Right lobe of liver (tissue), 6 donors: ENCODE results near the gene ADPRHL1. TPM values are rescaled to one million over a fixed set of nuclear protein-coding genes. Genes with fewer than 3 reads are reported as not detected.

Source experiments
- ATAC-seq, 4 donors: fragments of 200-7000 bp; cut with Tn5 transposase; one replicate each; pipeline ENCODE4 v1.9.1; 2020; ENCODE audit warnings: mild to moderate bottlenecking in 4 of 4, moderate library complexity in 4 of 4
- DNase-seq, 3 donors: peaks; one replicate each; pipeline ENCODE4 v3.0.0-alpha.2; 2020
- H3K27ac ChIP-seq, 3 donors: fragments of 200-600 bp; one replicate each; pipeline ENCODE4 v1.8.0; 2022
- H3K27me3 ChIP-seq, 2 donors: fragments of 200-600 bp; one replicate each; pipeline ENCODE4 v1.8.0; 2022
- H3K36me3 ChIP-seq, 4 donors: fragments of 200-600 bp; sonication (generic) in 1 of 4; one replicate each; pipeline versions ENCODE4 v1.5.1 to v1.8.0; 2017 to 2022; ENCODE audit warnings: control low read depth in 1 of 4
- H3K4me1 ChIP-seq, 4 donors: fragments of 200-600 bp; sonication (generic) in 1 of 4; one replicate each; pipeline versions ENCODE4 v1.5.1 to v1.8.0; 2017 to 2022; ENCODE audit warnings: control low read depth in 1 of 4
- H3K4me3 ChIP-seq, 3 donors: fragments of 200-600 bp; one replicate each; pipeline ENCODE4 v1.8.0; 2022
- H3K9me3 ChIP-seq, 4 donors: fragments of 200-600 bp; sonication (generic) in 1 of 4; one replicate each; pipeline versions ENCODE4 v1.5.1 to v1.8.0; 2017 to 2022; ENCODE audit warnings: control low read depth in 1 of 4
- POLR2A ChIP-seq: fragments of 450-650 bp; IDR thresholded peaks from one replicate; pipeline ENCODE4 v1.6.1; 2017; ENCODE audit warnings: antibody characterized with exemption, mild to moderate bottlenecking
- WGBS: methylation state at CpG from one replicate; pipeline ENCODE4 v1.1.6; 2018; ENCODE audit warnings: low coverage, low lambda C conversion rate; ENCODE audit not compliant: insufficient coverage; ENCODE audit errors: missing lambda C conversion rate; 5-methylcytosine and 5-hydroxymethylcytosine counted together
- intact Hi-C, 2 donors: fragments of 100-400 bp; cut with DNase I; formaldehyde crosslinking; loops; one replicate each; pipeline versions ENCODE4 v1.11.2 to v1.14.1; 2022
- total RNA-seq, 6 experiments: library from RNA; depleted of rRNA in 2 of 6; stranded (reverse); fragments of >200 nt in 2 of 6; fragmentation: NEBNext Ultra II Directional in 3 of 6; extraction: Animal tissue kit (Norgen Biotek cat#: 25700) in 3 of 6; gene quantifications; one replicate each; pipeline versions ENCODE4 v1.1.0 to v1.2.4, GENCODE V29; 2016 to 2023
- TF ChIP-seq, protein P1 (sequence below), 4 donors: fragments of 200-600 bp in 3 of 4; fragments of 450-650 bp in 1 of 4; IDR thresholded peaks; one replicate each; pipeline versions ENCODE4 v1.5.1 to v1.8.0; 2016 to 2022; ENCODE audit warnings: antibody characterized with exemption in 4 of 4, mild to moderate bottlenecking in 2 of 4
- donor health status: DM: no; HTN: yes; CAD: no.
- donor health status: DM: no; HTN: no; CAD: no.
- donor health status: DM: no; HTN: no; CAD: no.
- donor health status: DM: no; HTN: yes; CAD: no.
- donor health status: DM: no; HTN: yes; CAD: no.

Gene ADPRHL1
- total RNA-seq, 6 experiments from 2014 or later = 0.37 to 1.7 (median 1.1) TPM

DNA sequence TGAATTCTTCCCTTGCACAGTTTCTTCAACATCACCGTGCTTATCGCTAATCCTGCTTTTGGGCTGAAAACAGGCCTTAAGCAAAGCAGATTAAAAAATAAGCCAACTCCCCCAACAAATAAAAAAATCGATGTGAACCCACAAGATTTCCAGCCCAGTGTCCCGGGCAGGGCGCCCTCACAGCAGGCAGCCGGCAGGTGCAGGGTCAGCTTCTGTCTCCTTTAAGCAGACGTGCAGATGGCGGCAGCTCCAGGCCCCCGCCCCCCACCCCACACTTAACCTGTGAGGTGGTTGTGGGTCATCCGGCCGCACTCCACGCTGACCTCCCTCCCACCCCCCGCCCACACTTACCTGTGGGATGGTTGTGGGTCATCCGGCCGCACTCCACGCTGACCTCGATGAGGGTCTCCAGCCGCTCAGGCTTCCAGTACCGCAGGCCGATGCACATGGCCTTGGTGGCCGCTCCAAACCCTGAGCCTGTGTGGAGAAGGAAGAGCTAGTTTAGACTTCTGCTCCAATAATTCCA, 19.8 kb downstream of the ADPRHL1 start:
- no peaks in the 10 kb centered on the region for H3K9me3 ChIP-seq
- DNase-seq (no peak), ATAC-seq (no peak)
- no peaks in the 10 kb centered on the region for H3K36me3 ChIP-seq
- intact Hi-C loops = no loop called here
- no peak for TF ChIP-seq POLR2A
- TF ChIP-seq, protein P1, sequence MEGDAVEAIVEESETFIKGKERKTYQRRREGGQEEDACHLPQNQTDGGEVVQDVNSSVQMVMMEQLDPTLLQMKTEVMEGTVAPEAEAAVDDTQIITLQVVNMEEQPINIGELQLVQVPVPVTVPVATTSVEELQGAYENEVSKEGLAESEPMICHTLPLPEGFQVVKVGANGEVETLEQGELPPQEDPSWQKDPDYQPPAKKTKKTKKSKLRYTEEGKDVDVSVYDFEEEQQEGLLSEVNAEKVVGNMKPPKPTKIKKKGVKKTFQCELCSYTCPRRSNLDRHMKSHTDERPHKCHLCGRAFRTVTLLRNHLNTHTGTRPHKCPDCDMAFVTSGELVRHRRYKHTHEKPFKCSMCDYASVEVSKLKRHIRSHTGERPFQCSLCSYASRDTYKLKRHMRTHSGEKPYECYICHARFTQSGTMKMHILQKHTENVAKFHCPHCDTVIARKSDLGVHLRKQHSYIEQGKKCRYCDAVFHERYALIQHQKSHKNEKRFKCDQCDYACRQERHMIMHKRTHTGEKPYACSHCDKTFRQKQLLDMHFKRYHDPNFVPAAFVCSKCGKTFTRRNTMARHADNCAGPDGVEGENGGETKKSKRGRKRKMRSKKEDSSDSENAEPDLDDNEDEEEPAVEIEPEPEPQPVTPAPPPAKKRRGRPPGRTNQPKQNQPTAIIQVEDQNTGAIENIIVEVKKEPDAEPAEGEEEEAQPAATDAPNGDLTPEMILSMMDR (IDR thresholded peaks at IDR 0.05) = no peak
- WGBS = 95% methylated on average over 11 of the region's 21 CpGs
- H3K27ac ChIP-seq = no peak overlapping the region
- no peaks in the 10 kb centered on the region for H3K4me1 ChIP-seq
- H3K27me3 ChIP-seq = no peaks in the 10 kb centered on the region
- no peak overlapping the region for H3K4me3 ChIP-seq

DNA sequence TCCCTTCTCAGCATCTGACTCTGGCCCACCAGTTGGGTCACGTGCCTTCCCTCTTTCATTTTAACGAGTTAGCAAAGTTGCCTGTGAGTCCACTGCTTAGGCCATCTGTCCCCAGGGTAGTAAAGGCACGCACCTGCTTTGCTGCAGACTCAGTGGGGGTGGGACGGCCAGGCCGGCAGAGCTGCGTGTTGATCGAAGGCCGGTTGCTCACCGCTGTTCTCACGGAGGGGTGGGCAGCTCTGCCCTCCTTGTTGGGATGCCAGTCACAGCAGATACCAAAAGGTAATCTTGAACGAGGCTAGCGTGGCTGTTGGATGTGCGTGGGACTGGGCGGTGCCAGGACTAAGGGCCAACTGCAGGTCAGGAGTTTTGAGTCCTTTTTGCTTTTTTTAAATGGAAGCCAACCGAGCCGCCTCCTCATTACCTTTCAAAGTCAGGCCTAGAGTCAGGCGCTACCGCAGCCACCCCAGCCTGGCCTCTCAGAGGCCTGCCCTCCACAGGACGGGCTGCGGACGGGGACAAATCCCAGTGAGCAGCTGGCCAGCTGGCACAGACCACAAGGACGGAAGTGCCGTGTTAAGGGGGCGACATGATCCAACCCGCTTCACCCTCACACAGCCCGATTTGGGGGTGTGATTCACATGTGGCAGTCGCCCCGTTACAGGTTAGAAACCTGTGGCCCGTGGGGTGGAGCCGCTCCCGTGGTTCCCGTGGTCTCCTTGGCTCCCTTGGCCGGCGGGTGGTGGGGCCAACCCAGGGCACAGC, 20.6 kb downstream of the ADPRHL1 start:
- DNase-seq (no peak), ATAC-seq (no peak)
- no peak overlapping the region for H3K27ac ChIP-seq
- 90% methylated on average over 20 of the region's 34 CpGs for WGBS
- H3K27me3 ChIP-seq = no peaks in the 10 kb centered on the region
- no peak overlapping the region for H3K4me3 ChIP-seq
- TF ChIP-seq, protein P1 (IDR thresholded peaks at IDR 0.05) = no peak
- no peak for TF ChIP-seq POLR2A
- H3K9me3 ChIP-seq = no peaks in the 10 kb centered on the region
- intact Hi-C loops = no loop called here
- H3K4me1 ChIP-seq = no peaks in the 10 kb centered on the region
- no peaks in the 10 kb centered on the region for H3K36me3 ChIP-seq

DNA sequence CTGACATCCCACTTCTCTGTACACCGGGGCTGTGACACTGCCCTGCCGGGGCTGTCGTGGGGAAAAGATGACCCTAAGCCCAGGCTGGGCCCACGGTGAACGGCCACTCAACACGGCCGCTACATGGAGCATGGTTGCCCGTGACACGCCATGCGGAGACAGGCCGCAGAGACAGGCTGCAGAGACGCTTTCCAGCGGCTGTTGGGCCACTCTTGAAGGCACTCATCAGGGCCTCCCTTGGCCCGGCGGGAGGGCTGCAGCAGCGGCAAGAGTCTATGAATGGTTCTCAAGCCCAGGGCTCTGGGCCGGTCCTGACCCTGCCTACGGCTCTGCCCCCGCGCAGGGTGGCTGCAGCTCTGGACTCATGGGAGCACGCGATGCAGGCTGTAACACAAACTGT, 22.1 kb downstream of the ADPRHL1 start:
- TF ChIP-seq POLR2A = no peak
- TF ChIP-seq, protein P1 (IDR thresholded peaks at IDR 0.05) = no peak
- intact Hi-C loops = no loop called here
- no peak for DNase-seq
- no peak for ATAC-seq
- no peaks in the 10 kb centered on the region for H3K9me3 ChIP-seq
- no CpG with 5 or more reads among the region's 22 CpGs for WGBS
- H3K27me3 ChIP-seq = no peaks in the 10 kb centered on the region
- no peaks in the 10 kb centered on the region for H3K36me3 ChIP-seq
- H3K4me3 ChIP-seq = no peak overlapping the region
- no peaks in the 10 kb centered on the region for H3K4me1 ChIP-seq
- H3K27ac ChIP-seq = no peak overlapping the region

DNA sequence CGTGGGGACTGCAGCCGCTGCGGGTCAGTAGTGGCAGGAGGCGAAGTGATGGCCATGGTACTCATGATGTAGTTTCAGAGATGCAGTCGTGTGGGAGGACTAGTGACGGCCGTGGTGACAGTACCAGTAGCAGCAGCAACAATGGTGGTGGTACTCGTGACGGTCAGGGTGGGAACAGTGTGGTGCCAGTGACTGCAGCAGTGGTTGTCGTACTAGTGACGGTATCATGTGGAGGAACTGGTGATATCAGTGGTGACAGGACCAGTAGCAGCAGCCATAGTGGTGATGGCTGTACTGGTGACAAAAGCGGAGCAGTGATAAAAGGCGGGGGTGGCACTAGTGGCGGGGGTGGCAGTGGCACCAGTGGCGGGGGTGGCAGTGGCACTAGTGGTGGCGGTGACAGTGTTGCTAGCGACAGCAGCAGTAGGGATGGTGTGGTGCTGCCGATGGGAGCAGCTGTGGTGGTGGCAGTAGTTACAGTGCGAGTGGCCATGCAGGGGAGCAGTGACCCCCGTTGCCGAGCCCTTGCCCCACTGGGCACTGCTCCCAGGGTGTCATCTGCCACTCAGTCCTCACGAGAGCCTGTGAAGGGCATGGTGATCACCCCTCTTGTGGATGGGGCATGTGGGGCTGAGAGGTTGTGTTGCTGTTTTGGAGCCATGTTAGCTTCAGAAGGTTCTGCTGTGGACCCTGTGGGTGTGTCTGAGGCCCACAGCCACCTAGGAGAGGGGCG, 22.7 kb downstream of the ADPRHL1 start:
- no peaks in the 10 kb centered on the region for H3K4me1 ChIP-seq
- H3K27me3 ChIP-seq = no peaks in the 10 kb centered on the region
- no peaks in the 10 kb centered on the region for H3K36me3 ChIP-seq
- intact Hi-C loops = no loop called here
- no peak overlapping the region for H3K4me3 ChIP-seq
- DNase-seq (no peak), ATAC-seq (peak in 1 of 4 donors; percentile 7)
- no peak overlapping the region for H3K27ac ChIP-seq
- H3K9me3 ChIP-seq = no peaks in the 10 kb centered on the region
- no peak for TF ChIP-seq POLR2A
- TF ChIP-seq, protein P1 (IDR thresholded peaks at IDR 0.05) = no peak
- 87% methylated on average over 11 of the region's 23 CpGs for WGBS
